GM12873 (cell line): Measurements from ENCODE around the gene HGS.

Experiments used
- TF ChIP-seq, protein P1 (sequence below): IDR thresholded peaks from 2 replicates; pipeline ENCODE4 v1.5.1; 2012; ENCODE audit warnings: low read depth, mild to moderate bottlenecking, moderate library complexity, low read length, control low read depth; ENCODE audit not compliant: insufficient read depth; ENCODE audit errors: missing control alignments

The HGS gene

DNA sequence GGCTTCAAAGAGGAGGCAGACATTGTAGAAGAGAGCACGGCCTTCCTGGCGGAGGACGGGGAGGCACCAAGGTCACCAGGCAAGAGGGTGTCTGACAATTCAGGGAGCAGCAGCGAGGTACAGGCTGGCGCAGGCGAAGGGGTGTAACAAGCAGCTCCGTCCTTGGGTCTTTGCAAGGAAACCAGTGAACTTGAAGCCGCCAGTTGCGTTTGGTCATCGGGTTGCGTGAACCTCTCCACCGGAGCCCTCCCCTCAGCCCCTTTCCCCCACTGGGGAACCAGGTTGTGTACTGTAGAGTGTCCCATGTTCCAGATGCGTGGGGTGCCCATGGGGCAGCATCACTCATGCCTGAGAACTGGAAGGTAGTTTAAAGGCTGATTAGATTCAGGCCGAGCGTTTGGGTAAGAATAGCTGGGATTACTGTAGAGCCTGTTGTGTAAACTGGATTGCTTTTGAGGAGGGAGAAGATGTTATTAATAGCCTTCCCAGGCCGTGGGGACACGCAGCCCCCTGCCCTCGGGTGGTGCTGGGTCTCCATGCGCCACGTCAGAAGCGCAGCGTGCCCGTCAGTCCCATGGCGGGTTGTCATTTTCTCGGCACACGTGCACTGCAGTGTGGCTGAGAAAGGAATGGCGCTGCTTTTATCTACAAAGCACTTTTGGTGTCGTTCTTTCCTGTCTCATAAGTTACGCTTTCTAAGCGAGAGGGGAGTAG is 21.9 kb downstream of the HGS start:
- TF ChIP-seq, protein P1, sequence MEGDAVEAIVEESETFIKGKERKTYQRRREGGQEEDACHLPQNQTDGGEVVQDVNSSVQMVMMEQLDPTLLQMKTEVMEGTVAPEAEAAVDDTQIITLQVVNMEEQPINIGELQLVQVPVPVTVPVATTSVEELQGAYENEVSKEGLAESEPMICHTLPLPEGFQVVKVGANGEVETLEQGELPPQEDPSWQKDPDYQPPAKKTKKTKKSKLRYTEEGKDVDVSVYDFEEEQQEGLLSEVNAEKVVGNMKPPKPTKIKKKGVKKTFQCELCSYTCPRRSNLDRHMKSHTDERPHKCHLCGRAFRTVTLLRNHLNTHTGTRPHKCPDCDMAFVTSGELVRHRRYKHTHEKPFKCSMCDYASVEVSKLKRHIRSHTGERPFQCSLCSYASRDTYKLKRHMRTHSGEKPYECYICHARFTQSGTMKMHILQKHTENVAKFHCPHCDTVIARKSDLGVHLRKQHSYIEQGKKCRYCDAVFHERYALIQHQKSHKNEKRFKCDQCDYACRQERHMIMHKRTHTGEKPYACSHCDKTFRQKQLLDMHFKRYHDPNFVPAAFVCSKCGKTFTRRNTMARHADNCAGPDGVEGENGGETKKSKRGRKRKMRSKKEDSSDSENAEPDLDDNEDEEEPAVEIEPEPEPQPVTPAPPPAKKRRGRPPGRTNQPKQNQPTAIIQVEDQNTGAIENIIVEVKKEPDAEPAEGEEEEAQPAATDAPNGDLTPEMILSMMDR = no peak

DNA sequence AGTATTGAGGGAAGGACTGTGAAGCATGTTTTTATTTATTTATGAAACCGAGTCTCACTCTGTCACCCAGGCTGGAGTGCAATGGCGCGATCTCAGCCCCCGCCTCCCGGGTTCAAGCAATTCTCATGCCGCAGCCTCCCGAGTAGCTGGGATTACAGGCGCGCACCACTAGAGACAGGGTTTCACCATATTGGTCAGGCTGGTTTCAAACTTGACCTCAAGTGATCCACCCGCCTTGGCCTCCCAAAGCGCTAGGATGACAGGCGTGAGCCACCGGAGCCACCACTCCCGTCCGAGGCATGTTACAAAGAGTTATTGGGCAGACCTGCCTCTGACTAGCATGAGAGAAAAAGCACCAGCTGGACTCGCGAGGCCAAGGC is 22.4 kb downstream of the HGS start:
- TF ChIP-seq, protein P1 = no peak

DNA sequence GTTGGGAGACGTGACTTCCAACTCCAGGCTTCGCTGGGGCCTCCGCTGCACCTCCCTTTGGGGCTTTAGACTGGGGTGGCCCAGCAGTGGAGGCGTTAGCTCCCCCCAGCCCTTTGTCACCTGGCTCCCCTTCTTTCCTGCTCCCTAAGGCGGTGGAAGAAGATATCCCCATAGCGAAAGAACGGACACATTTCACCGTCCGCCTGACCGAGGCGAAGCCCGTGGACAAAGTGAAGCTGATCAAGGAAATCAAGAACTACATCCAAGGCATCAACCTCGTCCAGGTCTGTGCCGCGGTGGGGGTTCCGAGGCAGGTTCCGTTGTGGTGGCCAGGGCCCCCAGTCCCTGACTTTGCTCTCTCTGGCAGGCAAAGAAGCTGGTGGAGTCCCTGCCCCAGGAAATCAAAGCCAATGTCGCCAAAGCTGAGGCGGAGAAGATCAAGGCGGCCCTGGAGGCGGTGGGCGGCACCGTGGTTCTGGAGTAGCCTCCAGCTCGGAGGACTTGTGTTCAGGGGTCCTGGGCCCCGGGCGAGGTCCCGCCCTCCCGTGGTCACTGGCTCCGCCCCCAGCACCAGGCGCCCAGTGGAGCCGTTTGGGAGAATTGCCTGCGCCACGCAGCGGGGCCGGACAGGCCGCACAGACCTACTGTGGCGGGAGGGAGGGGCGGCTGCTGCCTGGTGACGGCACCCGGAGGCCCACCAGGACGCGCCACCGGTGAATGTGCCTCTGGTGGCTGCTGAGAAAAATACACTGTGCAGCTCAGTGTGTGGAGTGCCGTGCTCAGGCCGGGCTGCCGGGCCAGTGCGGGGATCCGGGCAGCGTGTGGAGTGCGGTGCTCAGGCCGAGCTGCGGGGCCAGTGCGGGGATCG is 23.2 kb downstream of the HGS start:
- TF ChIP-seq, protein P1 = peak; percentile 21

DNA sequence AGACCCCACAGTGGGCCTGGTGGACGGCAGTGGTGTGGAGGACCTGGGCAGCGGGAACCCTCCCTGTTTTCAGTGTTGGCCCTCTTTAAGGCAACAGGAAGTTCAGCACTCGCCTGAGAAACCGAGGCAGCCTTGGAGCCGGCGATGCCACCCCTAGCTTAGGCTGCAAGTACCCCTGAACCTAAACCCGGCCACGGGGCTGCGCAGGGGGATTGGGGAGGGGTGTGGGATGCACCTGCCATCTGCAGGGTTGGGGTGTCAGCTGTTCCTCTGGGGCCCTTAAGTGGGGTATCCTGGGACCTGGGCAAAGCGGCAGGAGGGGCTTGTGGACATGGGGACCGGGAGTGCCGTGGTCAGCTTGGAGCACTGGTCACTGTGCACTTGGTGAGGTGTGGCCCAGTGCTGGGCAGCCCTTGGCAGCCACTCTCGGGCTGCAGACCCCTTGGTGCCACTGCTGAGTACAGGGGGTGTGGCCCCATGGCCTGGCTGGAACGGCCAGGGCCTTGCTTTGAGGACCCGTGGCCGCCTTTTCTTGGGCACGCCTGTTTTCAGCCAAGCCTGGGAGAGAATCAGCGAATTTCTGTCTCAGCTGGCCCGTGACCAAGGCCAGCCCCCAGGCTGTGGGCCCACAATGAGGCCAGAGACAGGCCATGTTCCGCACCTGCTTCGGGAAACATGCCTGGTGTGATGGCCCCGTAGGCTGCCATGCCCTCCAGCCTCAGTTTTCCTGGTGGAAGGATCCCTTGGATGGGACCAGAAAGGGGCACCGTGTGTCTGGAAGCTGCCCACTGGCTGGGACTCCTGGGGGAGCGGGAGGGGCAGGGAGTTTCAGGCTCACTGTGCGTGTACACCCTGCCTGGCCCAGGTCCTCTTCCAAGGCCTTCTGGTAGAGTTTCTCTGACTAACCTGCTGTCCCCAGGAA is 24.2 kb downstream of the HGS start:
- TF ChIP-seq, protein P1 = no peak

DNA sequence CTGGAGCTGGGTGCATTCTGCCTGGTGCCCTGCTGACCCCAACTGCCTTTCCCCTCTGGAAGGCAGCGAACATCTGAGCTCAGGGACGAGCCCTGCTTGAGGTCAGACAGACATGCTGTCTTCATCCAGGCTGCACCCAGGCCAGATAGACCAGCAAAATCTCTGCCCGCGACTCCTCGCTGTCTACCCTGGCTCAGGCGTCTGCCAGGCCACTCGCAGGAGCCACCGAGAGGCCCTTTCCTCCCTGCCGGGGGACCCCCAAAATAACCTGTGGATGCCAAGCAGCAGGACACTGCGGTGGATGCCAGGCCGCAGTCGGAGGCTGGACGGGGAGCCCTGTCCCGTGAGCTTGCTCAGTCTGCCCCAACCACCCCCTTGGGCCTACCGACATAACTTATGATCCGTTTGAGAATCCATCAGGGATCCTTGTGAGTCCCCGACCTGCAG is 25.0 kb downstream of the HGS start:
- TF ChIP-seq, protein P1 = no peak

DNA sequence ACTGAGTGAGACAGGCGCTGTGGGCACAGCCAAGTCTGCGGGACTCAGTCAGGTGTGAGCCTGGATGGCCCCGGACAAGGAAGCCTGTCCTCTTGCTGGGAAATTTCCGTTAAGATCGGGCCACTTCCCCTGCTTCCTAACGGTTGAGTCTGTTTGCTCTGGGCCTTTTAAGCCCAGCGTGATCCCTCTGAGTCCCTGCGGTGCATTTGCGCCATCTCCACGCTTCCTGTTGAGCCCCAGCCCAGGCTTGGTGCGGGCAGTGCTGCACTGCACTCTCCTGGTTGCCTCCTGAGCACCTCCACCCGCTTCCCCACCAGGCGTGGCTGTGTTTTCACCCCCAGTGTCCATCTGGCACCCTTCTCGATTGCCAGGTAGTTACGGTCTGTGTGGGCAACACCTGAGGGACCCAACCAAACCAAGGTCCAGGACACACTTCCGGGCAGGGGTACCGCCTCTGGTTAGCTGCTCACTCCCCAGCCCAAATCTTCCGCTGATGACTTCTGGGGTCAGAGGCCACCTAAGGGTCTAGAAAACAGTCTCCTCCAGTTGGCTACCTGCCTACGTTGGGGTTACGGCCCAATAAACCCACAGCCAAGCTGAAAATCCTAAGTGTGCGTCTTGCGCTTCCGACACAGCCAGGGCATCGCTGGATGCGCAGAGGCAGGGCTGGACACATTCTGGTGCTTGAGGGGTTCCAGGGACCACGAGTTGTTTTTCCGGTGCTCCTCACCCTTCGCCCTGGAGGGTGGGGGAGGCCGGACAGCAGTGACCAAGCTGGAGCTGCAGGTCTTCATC is 26.9 kb downstream of the HGS start:
- TF ChIP-seq, protein P1 = no peak
